Hepatocyte (in vitro differentiated cells): ENCODE results near the gene CATSPERB. TPM values are rescaled to one million over a fixed set of nuclear protein-coding genes. Genes with fewer than 3 reads are reported as not detected.
"Not testable (repeated sequence)": the region's sequence is repeated elsewhere in the genome, so short reads cannot be mapped to it uniquely, and the experiment has no call there.

Experiments
- DNase-seq: peaks from one replicate; pipeline ENCODE4 v3.0.0-alpha.2; 2016; ENCODE audit warnings: low spot score
- H2AFZ ChIP-seq: fragments of 200-600 bp; sonication (generic); 2 replicates; pipeline ENCODE4 v1.6.0; 2016; ENCODE audit warnings: antibody characterized with exemption, mild to moderate bottlenecking
- H3K27ac ChIP-seq: fragments of 200-600 bp; sonication (generic); 2 replicates; pipeline ENCODE4 v1.5.1; 2016; ENCODE audit warnings: mild to moderate bottlenecking
- H3K27me3 ChIP-seq: fragments of 200-600 bp; sonication (generic); 2 replicates; pipeline ENCODE4 v1.6.1; 2016
- H3K36me3 ChIP-seq: fragments of 200-600 bp; sonication (generic); replicated peaks from 2 replicates; pipeline ENCODE4 v1.5.1; 2016; ENCODE audit warnings: low read depth; ENCODE audit not compliant: insufficient read depth
- H3K4me1 ChIP-seq: fragments of 200-600 bp; sonication (generic); 2 replicates; pipeline ENCODE4 v1.5.1; 2016; ENCODE audit warnings: mild to moderate bottlenecking, moderate library complexity; ENCODE audit not compliant: insufficient read depth
- H3K4me2 ChIP-seq: fragments of 200-600 bp; sonication (generic); 2 replicates; pipeline ENCODE4 v1.6.0; 2016
- H3K4me3 ChIP-seq: fragments of 200-600 bp; sonication (generic); 2 replicates; pipeline ENCODE4 v1.5.1; 2016; ENCODE audit warnings: mild to moderate bottlenecking
- H3K79me2 ChIP-seq: fragments of 200-600 bp; sonication (generic); 2 replicates; pipeline ENCODE4 v1.6.0; 2017; ENCODE audit warnings: mild to moderate bottlenecking
- H3K9me2 ChIP-seq: fragments of 200-600 bp; sonication (generic); replicated peaks from 2 replicates; pipeline ENCODE4 v1.6.0; 2017; ENCODE audit warnings: mild to moderate bottlenecking; ENCODE audit not compliant: insufficient read depth
- H3K9me3 ChIP-seq: fragments of 200-600 bp; sonication (generic); 2 replicates; pipeline ENCODE4 v1.5.1; 2016; ENCODE audit warnings: low read depth, mild to moderate bottlenecking
- H4K20me1 ChIP-seq: fragments of 200-600 bp; sonication (generic); 2 replicates; pipeline ENCODE4 v1.6.0; 2016; ENCODE audit warnings: mild to moderate bottlenecking; ENCODE audit not compliant: insufficient read depth, poor library complexity, severe bottlenecking
- CTCF ChIP-seq: fragments of 200-600 bp; sonication (generic); IDR thresholded peaks from 2 replicates; pipeline ENCODE4 v1.5.1; 2016; ENCODE audit warnings: antibody characterized with exemption, mild to moderate bottlenecking; ENCODE audit not compliant: poor library complexity
- EZH2 ChIP-seq: fragments of 200-600 bp; sonication (generic); IDR thresholded peaks from 2 replicates; pipeline ENCODE4 v1.6.1; 2016; ENCODE audit warnings: antibody characterized with exemption, mild to moderate bottlenecking, borderline replicate concordance
- EZH2phosphoT487 ChIP-seq: fragments of 200-600 bp; sonication (generic); IDR thresholded peaks from one replicate; pipeline ENCODE4 v1.6.1; 2018; ENCODE audit warnings: antibody characterized with exemption, mild to moderate bottlenecking, low read depth, moderate library complexity; ENCODE audit not compliant: unreplicated experiment, severe bottlenecking
- WGBS: methylation state at CpG from one replicate; pipeline ENCODE4 v1.1.6; 2016; ENCODE audit warnings: low lambda C conversion rate; ENCODE audit errors: missing lambda C conversion rate; 5-methylcytosine and 5-hydroxymethylcytosine counted together
- polyA plus RNA-seq: library from polyadenylated mRNA; unstranded; fragments of >200 nt; fragmentation: Nextera tagmentation; extraction: Ambion mirVana; gene quantifications from 2 replicates; pipeline ENCODE4 v1.2.1, GENCODE V29; 2016
- total RNA-seq: library from RNA; depleted of rRNA; stranded (reverse); fragments of >200 nt; gene quantifications from 2 replicates; pipeline ENCODE4 v1.2.3, GENCODE V29; 2014

CATSPERB gene
- total and polyA plus RNA-seq, 2 experiments from 2014 or later: 0.93 to 7.1 TPM

DNA sequence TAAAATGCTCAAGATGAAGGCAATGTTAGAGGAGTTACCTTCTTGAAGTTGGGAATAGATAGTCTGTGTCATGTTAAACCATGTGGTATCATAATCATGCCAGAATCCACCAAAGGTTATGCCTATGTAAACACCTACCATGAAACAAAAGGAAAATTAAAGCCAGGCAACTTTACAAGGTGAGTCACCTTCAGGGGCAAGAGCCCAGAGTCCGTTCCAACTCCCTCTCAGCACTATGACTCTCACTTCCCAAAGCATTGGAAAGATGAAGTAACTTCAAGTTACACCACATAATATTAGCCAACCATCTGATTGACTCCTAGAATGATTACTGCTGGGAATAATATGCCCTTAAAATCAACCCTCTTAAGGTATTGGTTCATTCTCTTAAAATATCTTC, 38.5 kb downstream of the CATSPERB start:
- TF ChIP-seq EZH2phosphoT487 (no peak), EZH2 (no peak), CTCF (no peak)
- peak; percentile 39 for DNase-seq
- H3K79me2 ChIP-seq: no peaks in the 10 kb centered on the region
- no peaks in the 10 kb centered on the region for H3K4me1 ChIP-seq
- no peak overlapping the region for H3K4me2 ChIP-seq
- H3K9me3 ChIP-seq: peaks cover 6% of the 10 kb centered on the region
- WGBS: 35% methylated on average over 1 of the region's 1 CpG
- H3K27me3 ChIP-seq: no peaks in the 10 kb centered on the region
- no peaks in the 10 kb centered on the region for H4K20me1 ChIP-seq
- H3K27ac ChIP-seq: no peak overlapping the region
- H3K36me3 ChIP-seq: no peaks in the 10 kb centered on the region
- no peaks in the 10 kb centered on the region for H3K9me2 ChIP-seq
- no peak overlapping the region for H3K4me3 ChIP-seq
- no peak overlapping the region for H2AFZ ChIP-seq

- no peaks in the 10 kb centered on the region for H3K36me3 ChIP-seq
- H3K9me3 ChIP-seq: peaks cover 6% of the 10 kb centered on the region
- no peak overlapping the region for H3K27ac ChIP-seq
- H2AFZ ChIP-seq: no peak overlapping the region
- H3K27me3 ChIP-seq: no peaks in the 10 kb centered on the region
- DNase-seq: no peak
- H3K4me3 ChIP-seq: no peak overlapping the region
- no peak overlapping the region for H3K4me2 ChIP-seq
- H3K9me2 ChIP-seq: no peaks in the 10 kb centered on the region
- TF ChIP-seq EZH2phosphoT487 (no peak), EZH2 (no peak), CTCF (no peak)
- WGBS: 92% methylated on average over 7 of the region's 7 CpGs
- no peaks in the 10 kb centered on the region for H3K79me2 ChIP-seq
- no peaks in the 10 kb centered on the region for H4K20me1 ChIP-seq
- H3K4me1 ChIP-seq: no peaks in the 10 kb centered on the region
Observed at GRCh38 chr14:91692075-91692474, 39.8 kb downstream of the CATSPERB start.

DNA sequence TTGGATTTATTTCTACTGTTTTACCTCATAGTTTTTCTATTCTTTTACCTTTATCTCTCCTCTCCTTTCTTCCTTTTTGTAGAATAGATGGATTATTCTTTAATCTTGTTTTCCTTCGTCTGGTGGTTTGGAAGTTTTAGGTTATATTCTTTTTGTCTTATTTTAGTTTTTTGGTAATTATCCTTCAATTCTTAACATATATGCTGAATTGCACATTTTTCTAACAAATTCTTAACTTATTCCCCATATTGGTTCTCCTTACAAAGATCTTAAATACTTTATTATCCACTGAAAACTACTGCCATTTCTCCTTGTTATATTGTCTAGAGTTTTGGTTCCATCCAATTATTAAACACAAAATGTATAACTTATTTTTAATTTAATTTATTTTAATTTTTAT, 42.3 kb downstream of the CATSPERB start:
- Histone ChIP-seq H3K27me3 (no peaks in the 10 kb centered on the region), H3K4me3 (no peak overlapping the region), H3K36me3 (no peaks in the 10 kb centered on the region), H3K27ac (no peak overlapping the region), H3K4me2 (no peak overlapping the region), H4K20me1 (no peaks in the 10 kb centered on the region), H3K9me2 (no peaks in the 10 kb centered on the region), H2AFZ (no peak overlapping the region), H3K4me1 (no peaks in the 10 kb centered on the region), H3K9me3 (peaks cover 6% of the 10 kb centered on the region), H3K79me2 (no peaks in the 10 kb centered on the region)
- DNase-seq: no peak
- no peak for TF ChIP-seq EZH2phosphoT487
- TF ChIP-seq EZH2: no peak
- TF ChIP-seq CTCF: no peak
- 89% methylated on average over 1 of the region's 1 CpG for WGBS

GRCh38 chr14:91687436-91687835, 44.5 kb downstream of the CATSPERB start:
- not testable (repeated sequence) for H3K4me1 ChIP-seq, H3K9me3 ChIP-seq, H3K27ac ChIP-seq, H4K20me1 ChIP-seq, H3K27me3 ChIP-seq, H2AFZ ChIP-seq, H3K9me2 ChIP-seq, H3K4me2 ChIP-seq, H3K36me3 ChIP-seq, H3K79me2 ChIP-seq, DNase-seq, H3K4me3 ChIP-seq
- WGBS: 89% methylated on average over 4 of the region's 4 CpGs
